GM19452 (cell line): ENCODE measurements around the gene PLA2G2F.
"Not testable (repeated sequence)": the region's sequence is repeated elsewhere in the genome, so short reads cannot be mapped to it uniquely, and the experiment has no call there.

Source experiments
- ATAC-seq: cut with Tn5 transposase; IDR thresholded peaks from one replicate; pipeline ENCODE4 v1.9.1; 2021; ENCODE audit not compliant: unreplicated experiment

The PLA2G2F gene

DNA sequence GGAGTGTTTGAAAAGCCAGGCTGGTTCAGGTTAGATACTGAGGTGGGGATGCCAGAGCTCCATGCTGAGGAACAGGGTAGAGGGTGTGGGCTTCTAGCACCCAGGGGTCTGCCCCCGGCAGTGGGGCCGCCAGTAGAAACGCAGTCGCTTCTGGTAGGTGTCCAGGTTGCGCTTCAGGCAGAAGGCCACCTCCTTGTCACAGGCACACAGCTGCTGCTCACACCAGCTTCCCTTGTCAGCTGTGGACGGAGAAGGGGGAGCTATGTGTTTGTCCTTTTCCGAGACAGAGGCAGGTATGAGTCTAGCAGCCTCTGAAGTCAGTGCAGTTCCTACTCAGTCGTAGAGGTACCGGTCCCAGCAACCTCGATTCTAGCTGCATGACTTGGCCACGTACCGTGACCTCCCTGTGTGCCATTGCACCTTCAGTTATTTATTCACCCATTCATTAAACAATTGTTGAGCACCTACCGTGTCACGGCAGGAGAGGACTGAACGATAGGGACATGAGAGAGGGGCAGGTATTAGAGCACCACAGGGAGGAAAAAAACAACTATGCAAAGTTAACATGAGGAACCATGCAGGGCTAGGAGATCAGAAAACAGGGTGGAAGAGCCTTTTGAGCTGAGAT lies 25.0 kb upstream of the PLA2G2F start:
- ATAC-seq, result no peak

DNA sequence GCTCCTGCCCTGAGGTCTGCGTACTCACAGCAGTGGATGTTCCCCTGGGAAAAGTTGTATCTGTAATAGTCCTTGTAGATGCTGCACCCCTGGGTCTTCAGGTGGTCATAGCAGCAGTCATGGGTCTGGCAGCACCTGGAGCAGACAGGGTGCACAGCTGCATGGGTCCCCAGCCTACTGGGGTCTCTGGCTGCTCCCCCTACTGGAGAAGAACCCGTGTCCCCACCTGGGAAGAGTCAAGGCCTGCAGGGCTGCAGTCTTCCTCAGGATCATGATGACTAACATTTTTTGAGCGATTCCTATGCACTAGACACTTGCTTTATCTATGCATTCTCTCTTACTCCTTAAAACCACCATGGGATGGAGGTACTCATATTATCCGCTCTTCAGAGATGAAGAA lies 23.6 kb upstream of the PLA2G2F start:
- no peak for ATAC-seq

DNA sequence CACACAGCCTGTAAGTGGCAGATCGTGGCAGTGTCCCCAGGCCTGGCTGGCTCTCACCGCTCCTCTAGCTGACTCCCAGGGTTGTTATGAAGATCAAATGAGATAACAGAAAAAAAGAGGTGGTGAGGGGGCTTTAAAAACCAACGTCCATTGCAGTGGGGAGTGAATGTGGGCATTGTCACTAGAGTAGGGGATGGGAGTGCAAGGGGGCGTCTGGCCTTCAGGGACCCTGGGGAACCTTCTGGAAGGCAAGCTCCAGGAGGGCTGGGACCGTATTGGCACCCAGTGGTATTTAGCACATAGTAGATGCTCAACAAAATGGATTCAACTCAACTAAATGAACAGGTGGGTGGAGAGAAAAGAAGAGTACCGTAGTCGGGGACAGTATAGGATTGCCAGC lies 23.2 kb upstream of the PLA2G2F start:
- no peak for ATAC-seq

DNA sequence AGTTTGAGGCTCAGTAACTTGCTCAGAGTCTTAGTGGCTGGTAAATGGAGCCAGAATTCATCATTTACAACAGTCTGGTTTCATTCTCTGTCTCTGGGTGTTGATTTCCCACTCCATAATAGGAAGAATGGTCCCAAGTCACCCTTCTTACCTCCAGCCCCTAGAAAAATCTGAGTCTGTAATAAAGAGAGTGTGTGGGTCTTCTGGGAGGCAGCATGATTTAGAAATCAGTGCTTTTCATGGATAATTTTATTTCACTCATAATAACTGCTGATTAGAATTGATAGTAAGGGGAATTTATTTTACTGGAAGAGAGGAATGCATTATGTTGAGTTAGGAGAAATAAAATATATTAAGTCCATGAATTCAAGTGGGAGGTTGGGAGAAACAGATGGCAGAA lies 21.9 kb upstream of the PLA2G2F start:
- no peak for ATAC-seq

DNA sequence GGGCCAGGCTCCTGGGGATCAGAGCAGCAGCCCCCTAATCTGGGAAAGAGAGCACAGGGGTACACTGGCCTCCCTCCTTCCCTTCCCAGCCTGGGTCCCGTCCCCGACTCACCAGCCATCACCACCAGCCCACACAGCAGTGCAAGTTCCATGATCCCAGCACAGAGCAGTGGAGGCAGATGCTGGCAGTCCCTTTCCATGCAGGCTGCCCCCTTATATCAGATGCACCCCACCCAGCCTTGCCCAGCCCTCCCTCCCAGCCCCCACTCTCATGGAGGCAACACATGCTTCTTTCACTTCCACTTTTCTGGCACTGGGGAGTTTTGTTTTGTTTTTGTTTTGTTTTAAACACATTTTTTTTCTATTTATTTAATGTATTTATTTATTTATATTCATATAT lies 19.8 kb upstream of the PLA2G2F start, which contains the start of gene PLA2G2D:
TSS of gene PLA2G2D (minus strand) at position 190 of the 400 bp plus-strand sequence. CDS start at position 152, 38 bp downstream.
- no peak for ATAC-seq

DNA sequence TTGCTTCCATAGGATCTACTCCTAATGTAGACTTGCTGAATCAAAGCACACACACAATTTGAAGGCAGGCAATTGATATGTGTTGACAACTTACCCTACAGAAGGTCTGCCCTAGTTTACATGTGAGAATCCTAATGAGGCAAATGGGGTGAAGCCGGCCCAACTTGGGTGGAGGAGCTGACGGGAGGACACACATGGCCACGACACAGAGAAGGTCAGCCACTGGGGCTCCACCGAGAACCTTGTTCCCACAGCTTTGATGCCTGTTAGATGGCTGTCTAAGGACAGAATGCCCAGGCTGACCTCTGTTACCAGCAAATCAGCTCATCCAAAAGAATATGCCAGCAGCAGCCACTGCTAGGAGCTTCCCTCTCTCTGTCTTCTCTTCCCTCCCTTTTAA lies 18.3 kb upstream of the PLA2G2F start:
- no peak for ATAC-seq

DNA sequence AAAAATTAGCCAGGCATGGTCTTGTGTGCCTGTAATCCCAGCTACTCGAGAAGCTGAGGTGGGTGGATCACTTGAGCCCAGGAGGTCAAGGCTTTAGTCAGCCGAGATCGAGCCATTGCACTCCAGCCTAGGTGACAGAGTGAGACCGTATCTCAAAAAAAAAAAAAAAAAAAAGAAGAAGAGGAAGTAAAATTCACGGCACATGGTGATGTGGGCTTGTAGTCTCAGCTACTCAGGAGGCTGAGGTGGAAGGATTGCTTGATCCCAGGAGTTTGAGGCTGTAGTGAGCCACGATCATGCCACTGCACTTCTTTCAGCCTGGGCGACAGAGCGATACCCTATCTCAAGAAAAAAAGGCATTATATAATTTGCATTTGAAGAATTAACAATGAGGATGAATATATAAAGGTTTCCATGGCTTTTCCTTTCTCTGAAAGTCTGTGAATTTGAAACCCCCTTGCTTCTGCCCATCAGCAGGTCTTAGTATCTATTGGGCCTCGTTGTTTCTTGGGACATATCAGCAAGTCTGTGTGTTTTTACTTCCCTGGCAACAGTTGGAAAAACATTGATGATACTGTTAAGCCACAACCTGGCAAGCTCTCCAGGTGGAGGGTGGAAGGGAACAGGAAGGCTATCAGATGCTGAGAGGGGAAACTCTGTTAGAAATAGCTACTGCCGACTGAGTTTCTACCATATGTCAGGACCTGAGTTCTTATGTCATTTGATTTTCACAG lies 15.2 kb upstream of the PLA2G2F start:
- no peak for ATAC-seq

DNA sequence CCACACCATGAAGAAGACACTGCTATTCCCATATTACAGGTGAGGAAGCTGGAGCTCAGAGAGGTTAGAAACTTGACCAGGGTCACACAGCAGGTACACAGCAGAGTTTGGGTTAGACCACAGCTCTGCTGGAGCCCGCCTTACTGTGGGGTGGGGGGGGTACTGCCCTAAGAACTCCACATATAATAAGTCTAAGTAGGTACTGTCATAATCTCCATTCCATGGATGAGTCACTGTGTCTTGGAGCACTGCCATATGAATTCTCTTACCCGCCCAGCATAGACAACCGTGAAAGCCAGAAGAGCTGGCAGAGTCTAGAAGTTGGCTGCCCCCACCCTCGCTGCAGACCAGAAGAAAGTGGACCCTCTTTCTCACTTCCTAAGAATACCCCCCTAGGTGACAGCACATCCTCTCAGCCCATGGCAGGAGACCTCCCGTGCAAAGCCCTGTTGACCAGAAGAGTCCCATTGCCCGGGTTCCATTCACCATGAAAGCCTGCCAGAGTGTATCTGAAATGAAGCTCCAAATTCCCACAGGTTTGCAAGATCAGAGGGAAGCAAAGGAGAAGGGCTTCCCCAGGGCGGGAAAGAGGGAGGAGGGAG lies 14.6 kb upstream of the PLA2G2F start:
- no peak for ATAC-seq

DNA sequence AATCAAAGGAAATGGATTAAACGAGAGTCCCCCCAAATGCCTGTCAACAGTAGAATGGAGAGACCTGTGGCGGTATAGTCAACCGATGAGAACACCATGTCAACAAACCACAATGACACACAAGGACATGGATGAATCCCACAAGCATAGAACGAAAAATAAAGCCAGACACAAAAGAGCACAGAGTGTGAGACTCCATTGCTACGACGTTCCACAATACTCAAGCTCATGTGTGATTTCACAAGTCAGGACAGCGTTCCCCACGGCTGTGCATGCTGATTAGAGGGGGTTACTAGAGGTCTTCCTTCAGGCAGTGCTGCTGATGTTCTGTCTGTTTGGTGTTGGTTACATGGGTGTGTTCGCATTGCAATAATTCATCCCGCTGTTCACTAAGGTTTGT lies 14.0 kb upstream of the PLA2G2F start:
- ATAC-seq, result no peak

DNA sequence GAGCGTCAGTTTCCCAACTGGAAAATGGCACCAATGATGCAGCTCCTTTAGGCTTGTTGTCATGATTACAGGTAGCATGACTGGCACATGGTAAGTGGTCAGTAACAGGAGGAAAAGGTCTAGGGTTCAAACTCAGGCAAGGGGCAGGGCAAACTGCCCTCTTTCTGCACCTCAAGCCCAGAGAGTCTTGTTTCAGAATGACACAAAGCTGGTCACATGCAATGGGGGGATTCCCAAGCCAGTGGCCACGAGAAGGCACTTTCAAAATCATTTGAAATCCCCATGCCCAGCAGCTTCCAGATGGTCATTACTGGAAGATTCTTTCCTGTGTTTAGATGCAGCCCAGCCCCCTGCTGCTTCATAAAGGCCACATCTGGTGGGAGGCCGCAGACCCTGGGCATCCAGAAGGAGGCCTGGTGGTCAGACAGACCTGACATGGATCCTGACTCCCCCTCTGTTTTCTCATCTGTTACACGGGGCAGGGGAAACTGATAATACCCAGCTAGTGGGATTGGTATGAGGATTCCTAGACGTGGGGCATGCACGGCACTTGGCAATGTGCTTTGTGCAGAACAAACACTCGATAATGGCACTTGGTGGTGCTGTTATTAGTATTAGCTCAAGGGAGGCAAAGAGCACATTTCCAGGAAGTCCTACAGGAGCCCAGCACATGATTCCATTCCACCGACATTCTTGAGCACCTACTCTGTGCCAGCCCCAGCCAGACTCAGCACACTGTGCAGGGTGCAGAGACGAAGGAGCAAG lies 12.9 kb upstream of the PLA2G2F start:
- ATAC-seq, result no peak

DNA sequence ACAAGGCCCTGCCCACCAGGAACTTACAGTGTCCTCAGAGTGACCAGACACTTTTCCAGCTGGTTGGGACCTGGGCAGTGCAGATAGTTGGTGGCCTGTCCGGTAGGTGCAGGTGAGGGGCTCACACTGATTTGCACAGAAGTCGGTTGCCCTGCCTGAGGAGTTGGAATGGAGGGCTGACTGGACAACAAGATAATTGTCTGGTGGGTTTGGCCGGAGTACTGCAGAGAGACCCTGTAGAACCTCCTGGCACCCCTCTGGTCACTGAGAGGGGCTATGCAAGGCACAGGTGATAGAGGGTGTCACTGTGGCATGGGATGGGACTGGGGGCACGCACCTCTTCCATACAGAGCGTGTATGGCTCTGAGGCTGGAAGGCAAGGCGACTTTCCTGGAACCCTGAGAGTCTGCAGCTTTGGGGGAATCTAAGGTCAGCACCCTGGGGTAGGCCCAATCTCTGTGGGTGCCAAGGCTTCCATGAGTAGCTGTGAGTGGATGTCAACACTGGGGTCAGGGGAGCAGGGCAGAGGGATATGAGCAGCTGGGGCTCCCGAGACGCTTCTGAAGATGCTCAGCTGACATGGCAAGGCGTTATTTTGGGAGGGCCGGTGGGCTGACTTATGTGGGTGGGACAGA lies 12.2 kb upstream of the PLA2G2F start:
- ATAC-seq, result no peak

DNA sequence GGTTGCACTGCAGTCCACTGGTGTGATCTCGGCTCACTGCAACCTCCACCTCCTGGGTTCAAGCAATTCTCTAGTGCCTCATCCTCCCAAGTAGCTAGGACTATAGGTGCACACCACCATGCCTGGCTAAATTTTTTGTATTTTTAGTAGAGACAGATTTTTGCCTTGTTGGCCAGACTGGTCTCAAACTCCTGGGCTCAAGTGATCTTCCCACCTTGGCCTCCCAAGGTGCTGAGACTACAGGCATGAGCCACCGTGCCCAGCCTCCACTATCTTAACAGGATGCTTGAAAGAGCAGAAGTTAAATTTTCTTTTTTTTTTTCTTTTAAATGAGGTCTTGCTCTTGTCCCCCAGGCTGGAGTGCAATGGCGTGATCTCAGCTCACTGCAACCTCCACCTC lies 8.6 kb upstream of the PLA2G2F start:
- not testable (repeated sequence) for ATAC-seq

DNA sequence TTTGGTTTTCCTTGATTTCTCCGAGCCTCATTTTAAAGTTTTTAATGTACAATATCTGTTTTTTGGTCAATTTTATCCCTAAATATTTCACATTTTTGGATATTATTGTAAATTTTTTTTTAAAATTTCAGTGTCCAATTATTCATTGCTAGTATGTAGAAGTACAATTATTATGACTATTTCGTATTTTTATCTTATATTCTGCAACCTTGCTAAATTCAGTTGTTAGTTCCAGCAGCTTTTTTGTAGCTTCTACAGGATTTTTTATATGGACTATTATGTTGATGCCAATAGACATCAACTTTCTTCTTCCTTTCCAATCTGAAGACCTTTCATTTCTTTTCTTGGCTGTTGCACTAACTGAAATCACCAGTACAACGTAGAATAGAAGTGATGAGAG lies 4.1 kb upstream of the PLA2G2F start:
- ATAC-seq, result no peak

DNA sequence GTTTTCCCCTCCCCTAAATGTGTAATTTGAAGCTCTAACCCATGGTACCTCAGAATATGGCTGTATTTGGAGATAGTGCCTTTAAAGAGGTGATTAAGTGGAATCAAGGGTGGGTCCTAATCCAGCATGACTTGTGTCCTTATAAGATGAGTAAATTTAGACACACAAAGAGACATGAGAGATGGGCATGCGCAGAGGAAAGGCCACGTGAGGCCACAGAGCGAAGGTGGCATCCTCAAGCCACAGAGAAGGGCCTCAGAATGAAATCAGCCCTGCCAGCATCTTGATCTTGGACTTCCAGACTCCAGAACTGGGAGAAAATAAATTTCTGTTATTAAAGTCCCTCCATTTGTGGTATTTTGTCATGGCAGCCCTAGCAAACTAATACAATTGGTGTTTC lies 2.9 kb upstream of the PLA2G2F start:
- ATAC-seq, result no peak

DNA sequence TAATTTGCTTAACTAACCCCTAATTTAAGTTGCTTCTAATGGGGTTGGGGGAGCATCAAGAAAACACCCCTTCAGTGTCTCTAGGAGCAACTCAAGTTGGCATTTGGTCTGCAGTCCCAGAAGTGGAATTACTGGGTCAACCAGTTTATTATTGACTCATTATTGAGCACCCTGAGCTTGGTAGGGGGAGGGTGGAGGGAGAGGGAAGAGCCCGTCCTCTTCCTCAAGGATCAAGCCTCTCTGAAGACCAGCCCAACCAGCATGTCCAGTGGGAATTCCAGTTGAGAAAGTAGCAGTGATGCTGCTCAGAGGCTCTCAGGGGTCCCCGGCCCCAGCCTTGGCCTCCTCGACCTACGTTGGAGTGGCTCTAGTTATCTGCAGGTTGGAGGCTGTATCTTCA lies 2.1 kb upstream of the PLA2G2F start:
- ATAC-seq, result no peak

DNA sequence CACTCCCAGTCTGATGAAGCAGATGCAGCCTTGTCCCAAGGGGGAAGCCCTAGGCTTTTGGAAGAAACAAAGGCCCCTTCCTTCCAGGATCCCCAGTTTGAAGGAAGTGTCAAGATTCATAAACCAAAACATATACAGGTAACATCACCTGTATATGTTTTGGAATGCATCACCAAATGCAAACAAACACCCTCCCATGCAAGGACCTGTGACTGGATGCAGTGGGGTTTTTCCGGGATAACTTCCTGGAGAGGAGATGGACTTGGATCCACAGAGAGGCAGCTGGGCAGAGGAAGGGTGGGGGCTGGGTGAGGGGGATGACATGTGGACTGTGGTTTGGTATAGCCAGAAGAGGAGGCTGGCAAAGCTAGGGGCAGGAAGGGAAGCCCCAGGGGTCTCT lies 1.5 kb upstream of the PLA2G2F start:
- no peak for ATAC-seq

DNA sequence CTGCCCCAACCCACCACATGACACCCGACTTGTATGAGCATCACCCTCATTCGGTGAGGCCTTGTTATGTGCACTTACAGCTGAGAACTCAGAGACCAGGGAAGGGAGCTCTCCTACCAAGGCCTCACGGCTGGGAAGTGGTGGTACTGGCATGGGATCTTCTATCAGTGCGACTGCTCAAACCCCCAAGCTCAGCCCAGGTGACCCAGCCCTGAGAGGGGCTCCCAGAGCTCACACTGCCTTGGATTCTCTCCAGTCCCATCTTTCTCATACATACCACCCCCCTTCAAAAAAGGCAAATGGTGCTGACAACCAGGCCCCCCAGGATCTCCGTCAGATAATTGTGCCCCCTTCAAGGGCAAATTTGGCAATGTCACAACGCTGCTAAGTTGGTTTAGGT lies 777 bp upstream of the PLA2G2F start:
- ATAC-seq, result no peak

DNA sequence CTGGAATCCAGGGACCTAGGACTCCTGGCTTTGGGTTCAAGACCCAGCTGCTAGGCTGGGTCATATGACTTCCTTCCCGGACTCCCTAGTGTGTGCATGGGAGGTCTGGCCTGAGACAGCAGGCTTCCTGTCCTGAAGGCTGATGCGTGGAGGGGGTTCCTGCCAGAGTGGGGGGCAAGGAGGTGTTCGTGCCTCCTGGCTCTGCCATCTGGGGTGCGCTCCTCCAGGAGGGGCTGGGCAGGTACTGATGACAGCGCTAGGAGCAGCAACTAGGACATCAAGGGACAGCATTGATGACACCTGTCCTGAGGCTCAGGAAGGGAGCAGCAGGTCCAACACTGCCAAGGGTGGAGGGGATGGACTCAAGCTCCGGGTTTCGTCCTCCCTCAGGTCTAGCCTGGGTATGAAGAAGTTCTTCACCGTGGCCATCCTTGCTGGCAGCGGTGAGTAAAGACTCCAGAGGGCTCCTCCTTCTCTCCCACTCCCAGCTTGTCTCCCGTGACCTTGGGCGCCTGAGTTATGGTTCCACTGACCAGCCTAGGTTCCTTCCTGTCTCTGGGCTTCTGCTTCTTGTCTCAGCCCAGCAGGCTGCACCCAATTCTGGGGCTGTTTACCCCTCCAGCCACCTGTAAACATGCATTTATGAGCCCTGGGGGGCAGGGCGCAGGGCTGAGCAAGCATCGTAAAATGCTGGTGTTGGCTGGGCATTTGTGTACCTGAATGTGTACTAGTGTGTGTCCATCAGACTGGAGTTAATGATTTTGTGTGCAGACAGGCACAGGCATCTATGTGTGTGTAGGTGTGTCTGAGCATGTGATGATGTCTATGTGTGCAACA lies 871 bp downstream of the PLA2G2F start:
- ATAC-seq, result no peak

DNA sequence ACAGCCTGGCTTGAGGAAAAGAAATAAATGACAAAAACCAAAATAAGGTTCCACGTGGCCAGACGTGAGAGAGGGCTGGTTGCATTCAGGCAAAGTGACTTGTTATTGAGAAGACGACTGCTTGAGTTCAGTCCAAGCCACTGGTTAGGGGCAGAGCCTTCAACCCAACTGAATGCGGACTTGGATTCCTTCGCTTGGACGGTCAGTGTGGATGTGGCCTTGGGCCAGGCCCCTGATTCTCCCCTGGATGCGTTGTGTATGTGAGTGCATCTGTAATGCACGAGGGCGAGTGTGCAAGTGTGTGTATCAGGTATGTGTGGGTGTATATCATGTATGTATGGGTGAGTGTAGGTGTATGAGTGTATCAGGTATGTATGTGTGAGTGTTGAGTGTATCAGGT lies 1.9 kb downstream of the PLA2G2F start:
- ATAC-seq, result no peak

DNA sequence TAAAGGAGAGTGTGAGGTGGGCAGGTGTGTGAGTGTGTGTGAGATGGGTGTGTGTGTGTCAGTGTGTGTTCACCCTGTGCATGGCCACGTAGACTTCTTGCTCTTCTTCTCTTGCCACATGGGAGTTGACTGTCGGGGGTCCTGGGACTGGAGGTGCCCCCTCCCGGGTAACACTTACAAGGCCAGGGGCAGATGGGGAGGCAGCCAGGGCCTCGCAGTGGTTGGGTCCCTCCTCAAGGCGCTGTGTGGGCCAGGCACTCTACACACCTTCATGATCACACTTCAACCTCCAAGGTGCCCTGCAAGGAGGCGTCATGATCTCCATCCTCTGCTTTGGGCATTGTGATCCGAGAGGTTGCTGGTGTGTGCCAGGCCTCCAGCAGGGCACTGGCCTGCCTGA lies 2.3 kb downstream of the PLA2G2F start:
- ATAC-seq, result no peak
